Smooth muscle cell of the brain vasculature (primary cell): ENCODE data around the gene TMEM25.
"Not testable (repeated sequence)": the region's sequence is repeated elsewhere in the genome, so short reads cannot be mapped to it uniquely, and the experiment has no call there.

ENCODE experiments used
- DNase-seq: peaks from one replicate; pipeline ENCODE4 v3.0.0-alpha.2; 2012; ENCODE audit warnings: low read depth, low spot score

The TMEM25 gene

DNA sequence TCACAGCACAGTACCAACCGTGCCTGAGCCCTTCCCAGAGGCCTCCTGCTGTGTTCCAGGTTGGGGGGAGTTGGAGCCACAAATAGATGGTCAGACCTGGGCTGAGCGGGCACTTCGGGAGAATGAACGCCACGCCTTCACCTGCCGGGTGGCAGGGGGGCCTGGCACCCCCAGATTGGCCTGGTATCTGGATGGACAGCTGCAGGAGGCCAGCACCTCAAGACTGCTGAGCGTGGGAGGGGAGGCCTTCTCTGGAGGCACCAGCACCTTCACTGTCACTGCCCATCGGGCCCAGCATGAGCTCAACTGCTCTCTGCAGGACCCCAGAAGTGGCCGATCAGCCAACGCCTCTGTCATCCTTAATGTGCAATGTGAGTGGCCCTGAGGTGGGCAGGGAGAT, 1.1 kb downstream of the TMEM25 start:
- no peak for DNase-seq

GRCh38 chr11:118532852-118533768, 2.1 kb downstream of the TMEM25 start:
- no peak for DNase-seq

- no peak for DNase-seq
These were observed 3.1 kb downstream of the TMEM25 start for GRCh38 chr11:118533769-118534729.

DNA sequence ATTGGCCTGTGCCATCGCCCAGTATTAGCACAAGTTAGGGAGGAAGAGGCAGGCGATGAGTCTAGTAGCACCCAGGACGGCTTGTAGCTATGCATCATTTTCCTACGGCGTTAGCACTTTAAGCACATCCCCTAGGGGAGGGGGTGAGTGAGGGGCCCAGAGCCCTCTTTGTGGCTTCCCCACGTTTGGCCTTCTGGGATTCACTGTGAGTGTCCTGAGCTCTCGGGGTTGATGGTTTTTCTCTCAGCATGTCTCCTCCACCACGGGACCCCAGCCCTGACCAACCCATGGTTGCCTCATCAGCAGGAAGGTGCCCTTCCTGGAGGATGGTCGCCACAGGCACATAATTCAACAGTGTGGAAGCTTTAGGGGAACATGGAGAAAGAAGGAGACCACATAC, 4.3 kb downstream of the TMEM25 start:
- DNase-seq, result no peak

- no peak for DNase-seq
These were observed 5.7 kb downstream of the TMEM25 start for GRCh38 chr11:118536726-118537125.

DNA sequence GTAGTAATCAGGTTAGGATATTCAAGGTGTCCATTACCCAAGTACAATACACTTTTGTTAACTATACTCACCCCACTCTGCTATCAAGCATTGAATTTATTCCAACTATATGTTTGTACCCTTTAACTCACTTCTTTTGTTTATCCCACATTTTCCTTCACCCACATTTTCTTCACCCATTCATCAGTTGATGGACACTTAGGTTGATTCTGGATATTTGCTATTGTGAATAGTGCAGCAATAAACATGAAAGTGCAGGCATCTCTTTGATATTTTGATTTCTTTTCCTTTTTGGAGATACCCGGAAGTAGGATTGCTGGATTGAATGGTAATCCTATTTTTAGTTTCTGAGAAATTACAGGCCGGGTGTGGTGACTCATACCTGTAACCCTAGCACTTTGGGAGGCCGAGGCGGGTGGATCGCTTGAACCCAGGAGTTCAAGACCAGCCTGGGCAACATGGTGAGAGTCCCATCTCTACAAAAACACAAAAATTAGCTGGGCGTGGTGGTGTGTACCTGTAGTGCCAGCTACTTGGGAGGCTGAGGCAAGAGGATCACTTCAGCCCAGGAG, 6.5 kb downstream of the TMEM25 start:
- no peak for DNase-seq

GRCh38 chr11:118544010-118544646, 13.1 kb downstream of the TMEM25 start:
- no peak for DNase-seq

DNA sequence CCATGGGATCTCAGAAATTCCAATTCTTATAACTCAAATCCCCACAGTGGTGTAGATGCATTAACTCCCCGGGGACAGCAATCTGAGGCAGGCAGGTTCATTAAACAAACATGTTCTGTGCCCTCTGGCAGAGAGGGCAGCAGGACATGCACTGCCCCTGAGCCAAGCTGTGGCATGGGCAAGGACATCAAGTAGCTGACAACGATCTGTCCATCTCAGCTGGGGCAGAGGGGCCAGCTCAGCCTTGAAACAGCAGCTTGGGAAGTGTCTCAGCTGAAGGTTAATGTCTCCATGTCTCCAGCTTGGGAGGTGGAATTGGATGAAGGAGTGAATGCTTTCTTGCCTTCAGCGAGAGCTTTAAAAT, 13.6 kb downstream of the TMEM25 start:
- no peak for DNase-seq

GRCh38 chr11:118545533-118545932, 14.5 kb downstream of the TMEM25 start:
- DNase-seq, result no peak

- no peak for DNase-seq
These were observed 16.1 kb downstream of the TMEM25 start for GRCh38 chr11:118547132-118547531.

GRCh38 chr11:118552341-118552740, 21.3 kb downstream of the TMEM25 start:
- no peak for DNase-seq

DNA sequence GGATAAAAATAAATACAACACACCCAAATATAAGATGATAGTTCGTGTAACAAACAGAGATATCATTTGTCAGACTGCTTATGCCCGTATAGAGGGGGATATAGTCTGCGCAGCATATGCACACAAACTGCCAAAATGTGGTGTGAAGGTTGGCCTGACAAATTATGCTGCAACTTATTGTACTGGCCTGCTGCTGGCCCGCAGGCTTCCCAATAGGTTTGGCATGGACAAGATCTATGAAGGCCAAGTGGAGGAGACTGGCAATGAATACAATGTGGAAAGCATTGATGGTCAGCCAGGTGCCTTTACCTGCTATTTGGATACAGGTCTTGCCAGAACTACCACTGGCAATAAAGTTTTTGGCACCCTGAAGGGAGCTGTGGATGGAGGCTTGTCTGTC, 29.8 kb downstream of the TMEM25 start:
- DNase-seq, result no peak

GRCh38 chr11:118565051-118565450, 34.1 kb downstream of the TMEM25 start:
- no peak for DNase-seq

GRCh38 chr11:118569670-118570069, 38.7 kb downstream of the TMEM25 start:
- DNase-seq, result no peak

GRCh38 chr11:118570787-118571186, 39.8 kb downstream of the TMEM25 start:
- no peak for DNase-seq

GRCh38 chr11:118571701-118572060, 40.7 kb downstream of the TMEM25 start:
- DNase-seq, result not testable (repeated sequence)

GRCh38 chr11:118572061-118572980, 41.3 kb downstream of the TMEM25 start, which contains the start of gene ARCN1:
ARCN1 (plus strand) TSS chr11:118572409; CDS start chr11:118572548, 139 bp downstream.
- DNase-seq, result peak; percentile 43

DNA sequence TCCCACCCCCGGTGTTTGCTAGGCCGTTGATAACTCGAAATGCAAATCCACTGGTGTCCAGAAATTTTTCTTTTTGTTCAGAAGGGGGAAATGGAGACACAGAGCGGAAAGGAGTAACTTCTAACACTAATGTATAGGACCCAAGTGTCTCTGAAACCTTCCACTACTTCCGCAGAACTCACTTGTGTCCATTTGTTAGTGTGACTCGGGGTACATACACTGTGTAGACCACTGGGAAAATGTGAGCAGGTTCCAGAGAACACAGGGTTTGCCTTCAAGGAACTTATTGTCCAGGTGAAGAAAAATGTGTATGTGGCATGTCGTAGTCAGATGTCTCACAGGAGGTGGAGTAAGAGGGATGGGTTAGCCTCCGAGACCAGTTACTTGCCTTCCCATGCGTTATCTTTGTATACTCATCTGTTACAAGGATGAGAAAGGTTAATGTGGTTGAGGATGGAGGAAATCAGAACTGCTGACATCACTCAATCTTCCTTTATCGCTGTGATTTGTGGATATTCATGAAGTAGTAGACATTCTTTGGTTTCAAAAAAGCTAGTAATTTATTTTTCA, 42.1 kb downstream of the TMEM25 start:
- DNase-seq, result no peak

- no peak for DNase-seq
These were observed 43.6 kb downstream of the TMEM25 start for GRCh38 chr11:118574636-118575035.

GRCh38 chr11:118577995-118578394, 47.0 kb downstream of the TMEM25 start:
- not testable (repeated sequence) for DNase-seq
